Neural crest cell (in vitro differentiated cells): ENCODE results near the gene EPN2. TPM values are rescaled to one million over a fixed set of nuclear protein-coding genes. Genes with fewer than 3 reads are reported as not detected.
A peak's percentile ranks its signal among the peaks of the same experiment; 100 is the strongest.

Experiments
- DNase-seq: peaks from one replicate; pipeline ENCODE4 v3.0.0; 2021; ENCODE audit warnings: low read depth, mixed read lengths, low spot score
- H3K27ac Mint-ChIP-seq: one replicate; pipeline ENCODE4 v1.8.0; 2021; ENCODE audit warnings: mild to moderate bottlenecking, mixed read lengths; ENCODE audit not compliant: unreplicated experiment
- H3K27me3 Mint-ChIP-seq: 2 replicates; pipeline ENCODE4 v1.8.0; 2021; ENCODE audit warnings: low read depth, mild to moderate bottlenecking, mixed read lengths
- H3K36me3 Mint-ChIP-seq: 2 replicates; pipeline ENCODE4 v1.8.0; 2021; ENCODE audit warnings: low read depth, mild to moderate bottlenecking, mixed read lengths
- H3K4me1 Mint-ChIP-seq: 2 replicates; pipeline ENCODE4 v1.8.0; 2021; ENCODE audit warnings: mixed read lengths
- H3K4me3 Mint-ChIP-seq: one replicate; pipeline ENCODE4 v1.8.0; 2021; ENCODE audit warnings: mild to moderate bottlenecking, mixed read lengths
- H3K9me3 Mint-ChIP-seq: 2 replicates; pipeline ENCODE4 v1.8.0; 2021; ENCODE audit warnings: mixed read lengths
- CTCF ChIP-seq: fragments of 200-600 bp; sonication (generic); conservative IDR thresholded peaks from 2 replicates; pipeline ENCODE4 v1.5.0; 2021; ENCODE audit warnings: antibody characterized with exemption, mild to moderate bottlenecking
- total RNA-seq: library from RNA; stranded (reverse); gene quantifications from 2 replicates; pipeline ENCODE4 v1.2.1, GENCODE V29; 2021

Gene EPN2
- total RNA-seq, 1 donor from 2014 or later: 45.5 TPM

DNA sequence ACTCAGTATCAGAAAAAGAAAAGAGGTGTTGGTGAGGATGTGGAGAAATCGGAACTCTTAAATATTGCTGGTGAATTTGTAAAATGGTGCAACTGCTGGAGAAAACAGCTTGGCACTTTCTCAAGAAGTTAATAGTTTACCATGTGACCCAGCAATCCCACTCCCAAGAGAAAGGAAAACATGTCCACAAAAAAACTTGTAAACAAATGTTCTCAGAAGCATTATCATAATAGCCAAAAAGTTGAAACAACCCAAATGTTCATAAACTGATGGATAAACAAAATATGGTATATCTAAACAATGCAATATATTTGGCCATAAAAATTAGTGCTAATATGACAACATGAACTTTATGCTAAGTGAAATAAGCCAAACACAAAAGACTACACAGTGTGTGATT is 138.6 kb downstream of the EPN2 start:
- no peak for DNase-seq
- Mint-ChIP-seq H3K27me3 (no peaks in the 10 kb centered on the region), H3K9me3 (no peaks in the 10 kb centered on the region), H3K36me3 (peaks cover 4% of the 10 kb centered on the region), H3K27ac (no peak overlapping the region), H3K4me1 (peaks cover 39% of the 10 kb centered on the region), H3K4me3 (peak overlapping the region; percentile 81)
- no peak for TF ChIP-seq CTCF

GRCh38 chr17:19376811-19377210 is 139.6 kb downstream of the EPN2 start:
- TF ChIP-seq CTCF: no peak
- H3K9me3 Mint-ChIP-seq: no peaks in the 10 kb centered on the region
- H3K4me1 Mint-ChIP-seq: peaks cover 33% of the 10 kb centered on the region
- DNase-seq: no peak
- no peaks in the 10 kb centered on the region for H3K27me3 Mint-ChIP-seq
- no peak overlapping the region for H3K27ac Mint-ChIP-seq
- H3K36me3 Mint-ChIP-seq: peaks cover 4% of the 10 kb centered on the region
- H3K4me3 Mint-ChIP-seq: peak overlapping the region; percentile 95

- peak overlapping the region; percentile 96 for H3K27ac Mint-ChIP-seq
- no peak for TF ChIP-seq CTCF
- DNase-seq: peak; percentile 84
- H3K27me3 Mint-ChIP-seq: no peaks in the 10 kb centered on the region
- no peaks in the 10 kb centered on the region for H3K9me3 Mint-ChIP-seq
- peak overlapping the region; percentile 95 for H3K4me3 Mint-ChIP-seq
- peaks cover 4% of the 10 kb centered on the region for H3K36me3 Mint-ChIP-seq
- peaks cover 29% of the 10 kb centered on the region for H3K4me1 Mint-ChIP-seq
Observed at GRCh38 chr17:19377602-19378415, 140.6 kb downstream of the EPN2 start.

- Mint-ChIP-seq H3K4me3 (peak within 1 kb of the TSS; percentile 95), H3K4me1 (peaks cover 29% of the 10 kb centered on the region), H3K27ac (peak within 1 kb of the TSS; percentile 96), H3K9me3 (no peaks in the 10 kb centered on the region), H3K27me3 (no peaks in the 10 kb centered on the region), H3K36me3 (peaks cover 4% of the 10 kb centered on the region)
- TF ChIP-seq CTCF: no peak
- DNase-seq: peak; percentile 93
Observed at GRCh38 chr17:19378416-19379360, 141.5 kb downstream of the EPN2 start, which contains the start of gene MAPK7. MAPK7 (plus strand) TSS chr17:19378498; CDS start chr17:19378901, 403 bp downstream.

DNA sequence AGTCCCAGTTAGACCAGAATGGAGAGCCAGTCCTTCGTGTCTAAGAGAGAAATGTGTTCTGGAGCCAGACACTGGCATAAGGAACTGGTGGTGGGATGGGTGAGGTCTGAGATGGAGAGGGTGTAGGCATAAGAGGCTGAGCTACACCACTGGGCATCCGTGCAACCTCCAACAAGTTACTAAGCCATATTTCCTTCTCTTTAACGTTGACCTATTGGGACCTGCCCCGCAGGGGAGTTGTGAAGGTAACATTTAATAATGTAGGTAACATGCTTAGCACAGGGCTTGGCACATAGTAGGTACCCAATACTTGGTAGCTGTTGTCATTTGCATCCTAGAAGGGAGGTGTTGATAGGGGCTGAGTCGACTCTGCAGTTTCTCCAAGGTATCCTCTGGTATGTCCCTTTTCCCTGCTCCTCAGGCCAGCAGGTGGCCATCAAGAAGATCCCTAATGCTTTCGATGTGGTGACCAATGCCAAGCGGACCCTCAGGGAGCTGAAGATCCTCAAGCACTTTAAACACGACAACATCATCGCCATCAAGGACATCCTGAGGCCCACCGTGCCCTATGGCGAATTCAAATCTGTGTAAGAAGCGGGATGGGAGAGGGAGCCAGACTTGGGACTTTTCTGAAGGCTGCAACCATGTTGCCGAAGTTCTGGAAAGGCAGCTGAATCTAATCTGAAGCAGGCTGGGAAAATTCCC is 142.3 kb downstream of the EPN2 start:
- peak overlapping the region; percentile 95 for H3K4me3 Mint-ChIP-seq
- no peaks in the 10 kb centered on the region for H3K27me3 Mint-ChIP-seq
- peaks cover 26% of the 10 kb centered on the region for H3K4me1 Mint-ChIP-seq
- H3K36me3 Mint-ChIP-seq: peaks cover 8% of the 10 kb centered on the region
- no peaks in the 10 kb centered on the region for H3K9me3 Mint-ChIP-seq
- TF ChIP-seq CTCF: no peak
- H3K27ac Mint-ChIP-seq: peak overlapping the region; percentile 60
- DNase-seq: no peak
